Measurements from ENCODE around the gene PHPT1.
"Not testable (repeated sequence)": the region's sequence is repeated elsewhere in the genome, so short reads cannot be mapped to it uniquely, and the experiment has no call there.

The PHPT1 gene

DNA sequence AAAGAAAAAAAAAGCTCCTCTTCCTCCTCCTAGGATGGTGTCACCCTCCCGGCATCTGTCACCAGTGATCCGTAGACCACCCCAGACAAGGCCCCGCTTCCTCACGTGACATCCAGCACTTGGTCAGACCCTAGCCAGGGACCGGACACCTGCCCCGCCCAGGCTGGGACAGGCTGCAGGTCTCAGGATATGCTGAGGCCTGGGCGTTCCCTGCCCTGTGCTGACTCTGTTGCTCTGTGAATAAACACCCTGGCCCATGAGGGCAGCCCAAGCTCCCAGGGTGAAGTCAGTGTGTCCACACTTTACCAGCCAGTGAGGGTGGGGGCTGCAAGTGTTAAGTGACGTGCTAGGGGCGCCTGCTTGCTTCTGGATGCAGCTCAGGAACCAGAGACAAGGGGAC lies 11.3 kb downstream of the PHPT1 start:
- DNase-seq (ENCODE audit: low spot score): no peak

- no peak for DNase-seq (ENCODE audit: low spot score)
These were observed 12.0 kb downstream of the PHPT1 start for GRCh38 chr9:136860933-136861873.

DNA sequence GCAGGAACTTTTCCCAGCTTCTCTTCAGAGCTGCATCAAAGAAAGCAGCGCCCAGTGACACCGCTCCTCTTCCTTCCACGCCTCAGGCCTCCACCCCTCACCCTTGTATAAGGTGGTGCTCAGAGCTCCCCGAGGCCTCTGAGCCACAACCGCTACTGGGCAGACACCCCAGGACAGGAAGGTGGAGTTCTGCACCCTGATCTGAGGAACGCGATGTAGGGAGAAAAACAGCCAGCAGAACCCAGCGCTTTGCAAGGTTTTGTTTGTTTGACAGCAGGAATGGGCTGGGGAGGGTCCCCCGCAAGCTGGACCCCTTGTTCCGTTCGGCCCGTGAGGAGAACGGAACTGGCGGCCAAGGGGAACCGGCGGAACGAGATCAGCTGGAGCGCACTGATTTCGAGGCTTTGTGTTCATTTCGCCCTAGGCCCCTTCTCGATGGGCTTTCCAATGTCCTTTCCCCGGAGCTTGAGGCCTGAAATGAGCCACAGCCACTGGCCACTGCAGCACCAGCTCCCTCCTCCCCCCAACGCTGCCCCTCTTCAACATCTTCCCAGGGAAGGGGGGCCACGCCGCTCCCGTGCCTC lies 12.8 kb downstream of the PHPT1 start:
- DNase-seq (ENCODE audit: low spot score): no peak

GRCh38 chr9:136862849-136863622 lies 13.8 kb downstream of the PHPT1 start:
- DNase-seq (ENCODE audit: low spot score): no peak

DNA sequence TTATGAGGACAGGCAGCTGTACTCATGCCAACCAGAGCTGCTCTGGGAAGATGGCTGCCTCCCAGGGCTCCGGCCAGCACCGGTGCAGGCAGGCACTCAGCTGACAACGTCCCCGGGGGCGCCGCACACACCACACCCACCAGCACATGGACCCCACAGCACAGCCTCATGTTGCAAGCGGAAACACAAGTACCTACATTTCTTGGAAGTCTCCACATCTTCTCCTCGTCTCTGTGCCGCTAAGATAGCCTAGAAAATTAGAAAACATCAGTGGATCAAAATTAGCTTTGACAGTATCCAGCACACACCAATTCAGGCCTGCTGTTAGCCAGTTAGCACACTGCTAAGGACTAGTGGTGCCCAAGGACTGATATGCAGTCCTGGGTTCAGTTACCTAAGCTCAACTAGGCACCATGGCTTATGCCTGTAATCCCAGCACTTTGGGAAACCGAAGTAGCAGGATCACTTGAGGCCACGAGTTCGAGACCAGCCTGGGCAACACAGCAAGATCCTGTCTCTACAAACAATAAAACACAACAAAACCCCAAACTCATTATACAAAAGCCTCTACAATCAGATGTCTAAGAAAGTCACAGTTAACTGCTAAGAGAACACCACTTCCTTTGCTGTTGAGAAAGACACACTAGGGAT lies 14.5 kb downstream of the PHPT1 start:
- no peak for DNase-seq (ENCODE audit: low spot score)

GRCh38 chr9:136865041-136865767 lies 16.0 kb downstream of the PHPT1 start:
- peak; percentile 26 for DNase-seq (ENCODE audit: low spot score)

DNA sequence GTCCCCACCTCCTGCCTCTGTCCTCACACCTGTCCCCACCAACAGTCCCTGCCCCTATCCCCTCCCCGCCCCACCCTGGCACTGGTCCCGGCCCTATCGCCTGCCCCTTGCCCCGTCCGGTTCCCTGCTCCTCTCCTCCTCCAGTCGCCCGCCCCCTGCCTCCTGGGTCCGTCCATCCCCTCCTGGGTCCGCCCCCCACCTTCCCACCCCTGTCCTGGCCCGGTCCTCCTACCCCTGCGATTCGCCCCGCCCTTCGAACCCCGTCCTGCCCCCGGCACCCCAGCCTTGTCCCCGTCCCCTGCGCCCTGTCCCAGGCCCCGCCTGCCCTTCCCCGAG lies 16.5 kb downstream of the PHPT1 start:
- DNase-seq (ENCODE audit: low spot score): peak; percentile 46

DNA sequence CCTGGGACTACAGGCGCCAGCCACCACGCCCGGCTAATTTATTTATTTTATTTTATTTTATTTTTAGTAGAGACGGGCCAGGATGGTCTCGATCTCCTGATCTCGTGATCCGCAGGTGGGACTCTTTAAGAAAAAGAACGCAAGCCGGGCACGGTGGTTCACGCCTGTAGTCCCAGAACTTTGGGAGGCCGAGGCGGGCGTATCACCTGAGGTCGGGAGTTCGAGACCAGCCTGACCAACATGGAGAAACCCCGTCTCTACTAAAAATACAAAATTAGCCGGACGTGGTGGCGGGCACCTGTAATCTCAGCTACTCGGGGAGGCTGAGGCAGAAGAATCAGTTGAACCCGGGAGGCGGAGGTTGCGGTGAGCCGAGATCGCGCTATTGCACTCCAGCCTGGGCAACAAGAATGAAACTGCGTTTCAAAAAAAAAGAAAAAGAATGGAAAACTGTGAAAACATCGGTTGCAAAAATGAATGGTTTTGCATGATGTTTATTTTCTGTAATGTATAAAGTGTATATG lies 17.8 kb downstream of the PHPT1 start:
- DNase-seq (ENCODE audit: low spot score): not testable (repeated sequence)

- no peak for DNase-seq (ENCODE audit: low spot score)
These were observed 18.3 kb downstream of the PHPT1 start for GRCh38 chr9:136867480-136867879.

DNA sequence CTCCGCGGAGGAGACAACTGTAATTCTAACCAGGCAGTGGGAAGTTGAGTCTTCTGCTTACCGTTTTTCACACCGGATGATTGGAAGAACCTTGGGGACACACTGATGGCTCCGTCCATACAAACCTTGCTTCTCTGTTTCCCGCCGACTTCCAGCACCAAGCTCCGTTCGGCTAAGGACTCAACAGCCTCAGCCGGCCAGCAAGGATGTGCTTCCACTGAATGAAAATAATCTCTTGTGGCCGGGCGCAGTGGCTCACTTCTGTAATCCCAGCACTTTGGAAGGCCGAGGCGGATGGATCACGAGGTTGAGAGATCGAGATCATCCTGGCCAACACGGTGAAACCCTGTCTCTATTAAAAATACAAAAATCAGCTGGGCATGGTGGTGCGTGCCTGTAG lies 18.7 kb downstream of the PHPT1 start:
- DNase-seq (ENCODE audit: low spot score): no peak

GRCh38 chr9:136868644-136869043 lies 19.4 kb downstream of the PHPT1 start:
- no peak for DNase-seq (ENCODE audit: low spot score)

- DNase-seq (ENCODE audit: low spot score): not testable (repeated sequence)
These were observed 20.4 kb downstream of the PHPT1 start for GRCh38 chr9:136869611-136870010.

DNA sequence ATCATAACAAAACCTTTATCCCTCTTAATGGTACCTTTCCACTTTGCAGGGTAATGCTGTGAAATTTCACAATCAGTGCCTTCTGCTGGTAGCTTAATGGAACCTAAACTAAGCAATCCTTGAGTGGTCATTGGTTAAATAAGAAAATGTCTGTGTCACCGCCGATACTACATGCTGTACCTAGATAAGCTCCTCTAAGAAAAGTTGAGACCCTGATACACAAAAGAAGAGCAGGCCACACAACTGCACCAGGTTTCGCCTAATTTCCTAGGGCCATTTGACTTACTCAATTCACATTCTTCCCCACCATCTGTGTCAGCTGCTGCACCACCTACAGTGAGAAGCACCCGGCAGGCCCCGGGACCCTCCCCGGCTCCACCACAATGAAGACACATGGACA lies 25.9 kb downstream of the PHPT1 start:
- no peak for DNase-seq (ENCODE audit: low spot score)

- DNase-seq (ENCODE audit: low spot score): no peak
These were observed 27.3 kb downstream of the PHPT1 start for GRCh38 chr9:136876476-136876875.

DNA sequence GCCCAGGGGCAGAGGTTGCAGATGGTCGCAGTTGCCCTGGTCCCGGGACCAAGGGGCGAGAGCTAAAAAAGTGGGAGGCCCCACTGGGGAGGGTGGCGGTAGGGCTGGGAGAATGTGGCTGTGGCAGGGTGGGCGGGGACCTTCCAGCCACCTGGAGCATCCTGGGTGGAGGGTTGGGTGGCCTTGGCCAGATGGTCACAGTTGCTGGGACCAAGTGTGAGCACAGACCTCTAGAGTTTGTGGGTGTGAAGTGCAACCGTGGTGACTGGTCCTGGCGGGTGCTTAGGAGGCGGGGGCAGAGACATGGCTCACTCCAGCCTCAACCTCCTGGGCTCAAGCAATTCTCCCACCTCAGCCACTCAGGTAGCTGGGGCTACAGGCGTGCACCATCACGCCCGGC lies 31.4 kb downstream of the PHPT1 start:
- DNase-seq (ENCODE audit: low spot score): peak; percentile 35

GRCh38 chr9:136881691-136882108 lies 32.5 kb downstream of the PHPT1 start:
- DNase-seq (ENCODE audit: low spot score): peak; percentile 49

GRCh38 chr9:136882109-136882946 lies 33.1 kb downstream of the PHPT1 start:
- DNase-seq (ENCODE audit: low spot score): peak; percentile 72

GRCh38 chr9:136882947-136883283 lies 33.7 kb downstream of the PHPT1 start:
- not testable (repeated sequence) for DNase-seq (ENCODE audit: low spot score)

GRCh38 chr9:136883670-136884069 lies 34.5 kb downstream of the PHPT1 start:
- DNase-seq (ENCODE audit: low spot score): not testable (repeated sequence)

- DNase-seq (ENCODE audit: low spot score): peak; percentile 100
These were observed 36.9 kb downstream of the PHPT1 start, which contains the start of gene TRAF2 for GRCh38 chr9:136885950-136886578. Gene TRAF2 (plus strand): TSS chr9:136886516. CDS start chr9:136898741, 12,225 bp downstream.
